K562 (cell line): Measurements from ENCODE around the gene STON2. TPM values are rescaled to one million over a fixed set of nuclear protein-coding genes. Genes with fewer than 3 reads are reported as not detected.
A peak's percentile ranks its signal among the peaks of the same experiment; 100 is the strongest.

Experiments
- ATF1 ChIP-seq, 2 experiments: fragments of 450-650 bp in 1 of 2; IDR thresholded peaks; 2 replicates each; pipeline ENCODE4 v1.6.1; 2016; ENCODE audit warnings: missing compliant biosample characterization in 1 of 2, missing genetic modification characterization in 1 of 2
- BHLHE40 ChIP-seq: IDR thresholded peaks from 2 replicates; pipeline ENCODE4 v1.6.1; 2011; ENCODE audit warnings: low read length, improper control_type of control experiment
- CCNT2 ChIP-seq: IDR thresholded peaks from 2 replicates; pipeline ENCODE4 v1.6.1; 2011; ENCODE audit warnings: borderline replicate concordance, low read depth, mild to moderate bottlenecking, moderate library complexity, mixed read lengths, low read length; ENCODE audit not compliant: insufficient read length; ENCODE audit errors: extremely low read depth
- CSDE1 ChIP-seq, 2 experiments: fragments of 450-650 bp; IDR thresholded peaks; 2 replicates each; pipeline ENCODE4 v1.6.1; 2016; ENCODE audit warnings: mild to moderate bottlenecking in 1 of 2
- DDX20 ChIP-seq: fragments of 450-650 bp; IDR thresholded peaks from 2 replicates; pipeline ENCODE4 v1.6.1; 2016; ENCODE audit warnings: missing genetic modification characterization, low read depth, mild to moderate bottlenecking, missing compliant biosample characterization, moderate library complexity
- DNMT1 ChIP-seq: fragments of 450-650 bp; IDR thresholded peaks from 2 replicates; pipeline ENCODE4 v1.6.1; 2016; ENCODE audit warnings: antibody characterized with exemption, mild to moderate bottlenecking
- E4F1 ChIP-seq: fragments of 250-450 bp; sonication (Bioruptor Pico); IDR thresholded peaks from 2 replicates; pipeline ENCODE4 v1.5.0; 2021; ENCODE audit warnings: mild to moderate bottlenecking, borderline replicate concordance
- EP400 ChIP-seq: fragments of 450-650 bp; IDR thresholded peaks from 2 replicates; pipeline ENCODE4 v1.6.1; 2017; ENCODE audit warnings: antibody characterized with exemption, mild to moderate bottlenecking, moderate library complexity
- FOXM1 ChIP-seq, 2 experiments: fragments of 450-650 bp in 1 of 2; sonication (generic) in 1 of 2; formaldehyde crosslinking in 1 of 2; IDR thresholded peaks; 2 replicates each; pipeline versions ENCODE4 v1.6.1 to v1.9.0; 2017 to 2022; ENCODE audit warnings: low read depth in 2 of 2, mild to moderate bottlenecking in 2 of 2, missing genetic modification reagents in 1 of 2, moderate library complexity in 1 of 2
- HNRNPK ChIP-seq: fragments of 200-400 bp; formaldehyde crosslinking; IDR thresholded peaks from one replicate; pipeline ENCODE4 v1.6.1; 2018; ENCODE audit warnings: mild to moderate bottlenecking, low read depth, low read length; ENCODE audit not compliant: poor library complexity, severe bottlenecking
- JUNB ChIP-seq: fragments of 450-650 bp; formaldehyde crosslinking; conservative IDR thresholded peaks from 2 replicates; pipeline ENCODE4 v1.4.0; 2020; ENCODE audit warnings: mild to moderate bottlenecking
- KHSRP ChIP-seq: fragments of 450-650 bp; IDR thresholded peaks from 2 replicates; pipeline ENCODE4 v1.6.1; 2017
- LEF1 ChIP-seq: fragments of 450-650 bp; IDR thresholded peaks from 2 replicates; pipeline ENCODE4 v1.6.1; 2016; ENCODE audit warnings: mild to moderate bottlenecking
- MAFG ChIP-seq: fragments of 450-650 bp; conservative IDR thresholded peaks from 2 replicates; pipeline ENCODE4 v1.6.1; 2016; ENCODE audit warnings: missing genetic modification characterization, missing compliant biosample characterization
- MEIS2 ChIP-seq: fragments of 450-650 bp; IDR thresholded peaks from 2 replicates; pipeline ENCODE4 v1.6.1; 2014; ENCODE audit warnings: mild to moderate bottlenecking; ENCODE audit not compliant: partially characterized antibody
- NR1H2 ChIP-seq: sonication (generic); formaldehyde crosslinking; IDR thresholded peaks from 2 replicates; pipeline ENCODE4 v1.4.0; 2020; ENCODE audit warnings: mild to moderate bottlenecking, missing genetic modification reagents
- RCOR1 ChIP-seq, 2 experiments: IDR thresholded peaks; 2 replicates each; pipeline ENCODE4 v1.6.1; 2012; ENCODE audit warnings: low read depth in 2 of 2, low read length in 2 of 2, borderline replicate concordance in 1 of 2, improper control_type of control experiment in 1 of 2
- SIX5 ChIP-seq, 2 experiments: IDR thresholded peaks; 2 replicates each; pipeline ENCODE4 v1.6.1; 2011; ENCODE audit warnings: low read length in 2 of 2, borderline replicate concordance in 1 of 2, low read depth in 1 of 2, mild to moderate bottlenecking in 1 of 2, moderate library complexity in 1 of 2; ENCODE audit not compliant: insufficient read depth in 1 of 2
- STAT5A ChIP-seq: IDR thresholded peaks from 2 replicates; pipeline ENCODE4 v1.6.1; 2012; ENCODE audit warnings: low read length, inconsistent platforms, borderline replicate concordance
- TSHZ1 ChIP-seq: fragments of 250-450 bp; sonication (Bioruptor Pico); IDR thresholded peaks from 2 replicates; pipeline ENCODE4 v1.4.0; 2020; ENCODE audit warnings: mild to moderate bottlenecking, moderate library complexity
- WHSC1 ChIP-seq: IDR thresholded peaks from one replicate; pipeline ENCODE4 v1.6.1; 2012; ENCODE audit warnings: low read length, control low read depth, inconsistent platforms
- ZBTB7A ChIP-seq: IDR thresholded peaks from 2 replicates; pipeline ENCODE4 v1.6.1; 2011; ENCODE audit warnings: low read depth, mild to moderate bottlenecking, low read length, moderate library complexity, borderline replicate concordance; ENCODE audit not compliant: control insufficient read depth
- ZNF76 ChIP-seq: fragments of 250-450 bp; sonication (Bioruptor Pico); IDR thresholded peaks from 2 replicates; pipeline ENCODE4 v1.4.0; 2020; ENCODE audit warnings: mild to moderate bottlenecking, moderate library complexity, borderline replicate concordance
- ZNF780A ChIP-seq: fragments of 250-450 bp; sonication (Bioruptor Pico); IDR thresholded peaks from 2 replicates; pipeline ENCODE4 v1.5.0; 2021; ENCODE audit warnings: mild to moderate bottlenecking
- ZZZ3 ChIP-seq: fragments of 450-650 bp; IDR thresholded peaks from 2 replicates; pipeline ENCODE4 v1.6.1; 2016; ENCODE audit warnings: antibody characterized with exemption, mild to moderate bottlenecking, moderate library complexity
- polyA plus RNA-seq, 8 experiments: library from polyadenylated mRNA; depleted of rRNA in 4 of 8; stranded (reverse) in 5 of 8; unstranded in 3 of 8; fragments of >200 nt; fragmentation: Nextera tagmentation in 2 of 8; fragmentation: Illumina TruSeq in 1 of 8; extraction: Ambion mirVana in 2 of 8; extraction: Trizol in 1 of 8; gene quantifications; 2 replicates each; pipeline versions ENCODE4 v1.2.1 to v1.2.3, GENCODE V29; 2011 to 2014; ENCODE audit warnings: inconsistent platforms in 1 of 8, missing spikeins in 1 of 8
- total RNA-seq, 7 experiments: library from RNA; depleted of rRNA in 6 of 7; stranded (reverse); fragments of >200 nt in 6 of 7; fragmentation: Illumina TruSeq in 2 of 7; extraction: Trizol in 2 of 7; gene quantifications; 2 replicates each; pipeline versions ENCODE4 v1.2.1 to v1.2.3, GENCODE V29; 2011 to 2021; ENCODE audit warnings: low replicate concordance in 1 of 7

Gene STON2
- total and polyA plus RNA-seq, 9 of the 15 experiments (the other 6 are each of a cell fraction or from before 2014, with no cell fraction given): 7.8 to 99.3 (median 53.5) TPM

- TF ChIP-seq ATF1 (CRISPR knock-in tag; IDR thresholded peaks at IDR 0.05) (no peak), ATF1 (tag; IDR thresholded peaks at IDR 0.05) (peak; percentile 47; the same call in 1 of the 2 replicates), WHSC1 (no peak), MAFG (tag) (no peak), LEF1 (peak; percentile 74), EP400 (0 out of 2 replicates have a peak, but pooled peaks have one; percentile 37), DNMT1 (no peak), DDX20 (tag) (no peak), ZNF76 (CRISPR knock-in tag) (no peak), SIX5 (IDR thresholded peaks at IDR 0.05; ENCODE audit: borderline replicate concordance in 1 of 2, insufficient read depth in 1 of 2, low read depth in 1 of 2, low read length in 2 of 2) (no peak), HNRNPK (no peak), ZZZ3 (no peak), TSHZ1 (CRISPR knock-in tag) (no peak), RCOR1 (IDR thresholded peaks at IDR 0.05; ENCODE audit: borderline replicate concordance in 1 of 2, low read depth in 2 of 2, low read length in 2 of 2) (peak in 1 of 2 experiments; percentile 70; a peak in 1 of 4 replicates), ZBTB7A (peak; percentile 38), STAT5A (peak; percentile 35; the same call in 1 of the 2 replicates), KHSRP (no peak), NR1H2 (CRISPR knock-in tag) (no peak), ZNF780A (CRISPR knock-in tag) (no peak), E4F1 (CRISPR knock-in tag) (no peak), FOXM1 (IDR thresholded peaks at IDR 0.05; ENCODE audit: low read depth) (peak; percentile 33; the same call in 1 of the 2 replicates), FOXM1 (CRISPR knock-in tag; IDR thresholded peaks at IDR 0.05; ENCODE audit: low read depth) (no peak), CCNT2 (peak; percentile 22), BHLHE40 (no peak), MEIS2 (peak; percentile 52), JUNB (no peak), CSDE1 (IDR thresholded peaks at IDR 0.05) (no peak)
Observed at GRCh38 chr14:81434230-81434629, 34.1 kb upstream of the STON2 start (continued).
